ENCODE data around the gene HAPLN2. TPM values are rescaled to one million over a fixed set of nuclear protein-coding genes. Genes with fewer than 3 reads are reported as not detected.

HAPLN2 gene
- total and polyA plus RNA-seq, 2 of the 8 experiments (the other 6 are each of a cell fraction or from before 2014, with no cell fraction given): 0.19 to 0.51 TPM

DNA sequence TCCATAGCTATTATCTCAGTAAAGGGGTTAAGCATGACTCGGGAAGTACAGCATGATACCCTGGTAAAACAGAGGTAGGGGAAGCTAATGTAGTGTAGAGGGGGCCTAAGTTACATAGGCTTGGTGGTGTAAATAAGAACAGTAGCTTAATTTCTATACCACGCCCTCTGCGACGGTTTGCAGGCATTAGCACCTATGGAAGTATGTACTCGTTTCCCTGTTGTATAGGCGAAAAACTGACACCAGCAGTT lies 28.1 kb upstream of the HAPLN2 start:
- no peak for FAIRE-seq
- H3K14ac ChIP-seq (ENCODE audit: insufficient read length): no peak overlapping the region

More for the DNA sequence above, 28.1 kb upstream of the HAPLN2 start:
- peaks cover 0 to 10% (median 2%) of the 10 kb centered on the region in 4 experiments; a peak in 4 of 7 replicates for H3K4me1 ChIP-seq (replicated peaks in 1 of 4; ENCODE audit: control insufficient read depth in 3 of 4, insufficient read depth in 4 of 4, low read length in 3 of 4)
- peak overlapping the region; percentile 50 for H4K91ac ChIP-seq (replicated peaks; ENCODE audit: insufficient read length, low read length)
- no peak overlapping the region for H2AK5ac ChIP-seq (ENCODE audit: low read depth, low read length)
- no peaks in the 10 kb centered on the region for H3K79me2 ChIP-seq (ENCODE audit: control insufficient read depth in 1 of 2, insufficient read depth in 2 of 2, low read length in 2 of 2)
- H3K23me2 ChIP-seq (ENCODE audit: low read depth, low read length): peaks cover 10% of the 10 kb centered on the region
- peak overlapping the region; percentile 2 for H4K5ac ChIP-seq (ENCODE audit: insufficient read length, low read depth, low read length)
- H2BK120ac ChIP-seq (replicated peaks; ENCODE audit: low read depth, low read length): no peak overlapping the region
- CTCF ChIA-PET (ENCODE audit: partially characterized antibody): interaction anchor here (0.7 to 5.3 kb wide), 17 partner anchors 10 to 205 kb away, joined by 3 to 45 read pairs (median 4); partner anchors contain the start of genes GPATCH4, HAPLN2 and TTC24
- H3K27me3 ChIP-seq (replicated peaks in 1 of 4; ENCODE audit: control insufficient read depth in 3 of 4, extremely low read depth in 1 of 4, insufficient read depth in 3 of 4, low read length in 3 of 4): no peaks in the 10 kb centered on the region
- no peaks in the 10 kb centered on the region for H3K9me3 ChIP-seq (ENCODE audit: insufficient read depth in 2 of 2, low read depth in 1 of 2, low read length in 1 of 2)
- peak overlapping the region; percentile 88 for H2AFZ ChIP-seq (ENCODE audit: low read length)
- peak overlapping the region; percentile 62 to 87 (median 81) for H3K4me3 ChIP-seq (ENCODE audit: extremely low read depth in 1 of 4, insufficient read depth in 2 of 4, low read depth in 3 of 4, low read length in 4 of 4)
- no peak overlapping the region for H4K8ac ChIP-seq (ENCODE audit: extremely low read depth, insufficient read depth, low read length)
- peak overlapping the region; percentile 4 for H3K4ac ChIP-seq (replicated peaks; ENCODE audit: insufficient read length, low read depth, low read length)
- no peak overlapping the region; the same call in 1 of the 2 replicates for H2BK15ac ChIP-seq (ENCODE audit: low read length)
- no peak overlapping the region for H2BK12ac ChIP-seq (ENCODE audit: low read depth, low read length)
- peak overlapping the region; percentile 41; the same call in 1 of the 2 replicates for H2BK5ac ChIP-seq (ENCODE audit: low read depth, low read length)
- no peak overlapping the region; the same call in 1 of the 2 replicates for H3K18ac ChIP-seq (ENCODE audit: extremely low read depth, low read length)
- DNase-seq (ENCODE audit: low read depth in 1 of 2, low spot score in 2 of 2): no peak
- H3K36me3 ChIP-seq (ENCODE audit: control insufficient read depth in 2 of 4, insufficient read depth in 4 of 4, low read length in 3 of 4): peaks cover 8 to 29% (median 18%) of the 10 kb centered on the region in 4 experiments
- H3K4me2 ChIP-seq (ENCODE audit: insufficient read depth in 1 of 2, low read depth in 2 of 2, low read length in 2 of 2): peak overlapping the region; percentile 68 to 87
- TF ChIP-seq GTF2F1 (IDR thresholded peaks at IDR 0.05; ENCODE audit: borderline replicate concordance, low read depth, low read length) (no peak), JUND (IDR thresholded peaks at IDR 0.05; ENCODE audit: low read length) (no peak), CTBP2 (IDR thresholded peaks at IDR 0.05; ENCODE audit: borderline replicate concordance, insufficient read depth, insufficient read length, low read length) (no peak), RXRA (IDR thresholded peaks at IDR 0.05; ENCODE audit: insufficient read depth, low read depth, low read length) (no peak), TBP (IDR thresholded peaks at IDR 0.05; ENCODE audit: low read depth, low read length) (no peak), CTCF (IDR thresholded peaks at IDR 0.05; ENCODE audit: control extremely low read depth in 1 of 3, insufficient read depth in 1 of 3, low read depth in 1 of 3, low read length in 3 of 3) (no peak), CEBPB (IDR thresholded peaks at IDR 0.05; ENCODE audit: low read depth, low read length) (no peak), MAFK (IDR thresholded peaks at IDR 0.05; ENCODE audit: low read depth, low read length) (no peak), HDAC6 (IDR thresholded peaks at IDR 0.05; ENCODE audit: low read depth, low read length) (no peak), PHF8 (conservative IDR thresholded peaks at IDR 0.05; ENCODE audit: low read depth, low read length) (no peak), POLR2A (IDR thresholded peaks at IDR 0.05; ENCODE audit: control extremely low read depth in 1 of 2, low read depth in 2 of 2, low read length in 2 of 2) (no peak)
- POLR2A ChIA-PET (ENCODE audit: partially characterized antibody): interaction anchor here (0.8 to 5.1 kb wide), 30 partner anchors 9 to 212 kb away, joined by 3 to 66 read pairs (median 4); partner anchors contain the start of genes GPATCH4, HAPLN2, MEF2D and PRCC
- peaks cover 0 to 5% of the 10 kb centered on the region in 2 experiments for H4K20me1 ChIP-seq (replicated peaks in 1 of 2; ENCODE audit: control insufficient read depth in 1 of 2, insufficient read depth in 2 of 2, low read length in 2 of 2)
- peak overlapping the region in 2 of 4 experiments; percentile 31 to 64; a peak in 3 of 7 replicates for H3K9ac ChIP-seq (replicated peaks in 1 of 4; ENCODE audit: extremely low read depth in 1 of 4, low read depth in 3 of 4, low read length in 3 of 4)
- H3K27ac ChIP-seq (ENCODE audit: low read depth, low read length): no peak overlapping the region
- H3K23ac ChIP-seq (ENCODE audit: insufficient read length): no peak overlapping the region
- H3K79me1 ChIP-seq (ENCODE audit: low read depth, low read length): 0 out of 2 replicates have a peak, but pooled peaks cover 2% of the 10 kb centered on the region
- no peak overlapping the region for H3K56ac ChIP-seq (replicated peaks; ENCODE audit: insufficient read length, low read depth, low read length)
- no peak overlapping the region for H2BK20ac ChIP-seq (ENCODE audit: low read length)
- 21% methylated on average over 6 of the region's 6 CpGs; no CpG with 5 or more reads in 1 of the 2 experiments for WGBS, 2 experiments (ENCODE audit: extremely low coverage in 1 of 2, insufficient coverage in 1 of 2, insufficient read length in 1 of 2, insufficient replicate concordance in 2 of 2, low coverage in 1 of 2, low lambda C conversion rate in 2 of 2, missing lambda C conversion rate in 1 of 2)

Data from H1 (cell line).